Lower leg skin (tissue), 4 donors: ENCODE data around the gene CHPF. TPM values are rescaled to one million over a fixed set of nuclear protein-coding genes. Genes with fewer than 3 reads are reported as not detected.

Experiments
- DNase-seq, 2 donors: peaks; one replicate each; pipeline ENCODE4 v3.0.0-alpha.2; 2019; ENCODE audit warnings: low spot score in 2 of 2
- H3K4me3 ChIP-seq: fragments of 200-600 bp; sonication (generic); 2 replicates; pipeline ENCODE4 v1.5.1; 2017; ENCODE audit warnings: mild to moderate bottlenecking, low read depth; ENCODE audit not compliant: poor library complexity, severe bottlenecking
- POLR2A ChIP-seq, 2 donors: fragments of 450-650 bp; IDR thresholded peaks; one replicate each; pipeline ENCODE4 v1.6.1; 2016 to 2017; ENCODE audit warnings: antibody characterized with exemption in 2 of 2, mild to moderate bottlenecking in 1 of 2, moderate library complexity in 1 of 2
- WGBS, 2 donors: methylation state at CpG; one replicate each; pipeline ENCODE4 v1.1.5; 2018; 5-methylcytosine and 5-hydroxymethylcytosine counted together
- intact Hi-C: fragments of 100-400 bp; cut with DNase I; formaldehyde crosslinking; loops from one replicate; pipeline ENCODE4 v1.15.0; 2023; ENCODE audit warnings: low total_unique reads
- microRNA-seq, 2 donors: library from miRNA; unstranded; fragments of <30 nt; microRNA quantifications; one replicate each; pipeline ENCODE4, GENCODE V29; 2016; ENCODE audit warnings: borderline replicate concordance in 2 of 2, borderline number of aligned reads in 1 of 2
- total RNA-seq, 4 donors: library from RNA; depleted of rRNA; stranded (reverse); fragments of >200 nt; gene quantifications; one replicate each; pipeline ENCODE4 v1.1.0, GENCODE V29; 2016
- TF ChIP-seq, protein P1 (sequence below), 3 donors: fragments of 450-650 bp; IDR thresholded peaks; one replicate each; pipeline ENCODE4 v1.5.1; 2016; ENCODE audit warnings: antibody characterized with exemption in 3 of 3, mild to moderate bottlenecking in 3 of 3, moderate library complexity in 2 of 3

CHPF gene
- total RNA-seq, 4 donors from 2014 or later: 37.8 to 73.1 (median 58.4) TPM

DNA sequence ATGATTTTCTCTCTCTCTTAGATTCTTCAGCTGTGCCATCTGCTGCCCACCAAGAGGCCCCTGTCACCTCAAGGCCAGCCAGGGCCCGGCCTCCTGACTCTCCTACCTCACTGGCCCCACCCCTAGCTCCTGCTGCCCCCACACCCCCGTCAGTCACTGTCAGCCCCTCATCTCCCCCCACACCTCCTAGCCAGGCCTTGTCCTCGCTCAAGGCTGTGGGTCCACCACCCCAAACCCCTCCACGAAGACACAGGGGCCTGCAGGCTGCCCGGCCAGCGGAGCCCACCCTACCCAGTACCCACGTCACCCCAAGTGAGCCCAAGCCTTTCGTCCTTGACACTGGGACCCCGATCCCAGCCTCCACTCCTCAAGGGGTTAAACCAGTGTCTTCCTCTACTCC lies 54.3 kb downstream of the CHPF start:
- no peak overlapping the region for H3K4me3 ChIP-seq
- no peak for DNase-seq
- WGBS, 2 donors: 87 to 93% methylated on average over 9 of the region's 9 CpGs
- TF ChIP-seq POLR2A (IDR thresholded peaks at IDR 0.05): no peak
- TF ChIP-seq, protein P1, sequence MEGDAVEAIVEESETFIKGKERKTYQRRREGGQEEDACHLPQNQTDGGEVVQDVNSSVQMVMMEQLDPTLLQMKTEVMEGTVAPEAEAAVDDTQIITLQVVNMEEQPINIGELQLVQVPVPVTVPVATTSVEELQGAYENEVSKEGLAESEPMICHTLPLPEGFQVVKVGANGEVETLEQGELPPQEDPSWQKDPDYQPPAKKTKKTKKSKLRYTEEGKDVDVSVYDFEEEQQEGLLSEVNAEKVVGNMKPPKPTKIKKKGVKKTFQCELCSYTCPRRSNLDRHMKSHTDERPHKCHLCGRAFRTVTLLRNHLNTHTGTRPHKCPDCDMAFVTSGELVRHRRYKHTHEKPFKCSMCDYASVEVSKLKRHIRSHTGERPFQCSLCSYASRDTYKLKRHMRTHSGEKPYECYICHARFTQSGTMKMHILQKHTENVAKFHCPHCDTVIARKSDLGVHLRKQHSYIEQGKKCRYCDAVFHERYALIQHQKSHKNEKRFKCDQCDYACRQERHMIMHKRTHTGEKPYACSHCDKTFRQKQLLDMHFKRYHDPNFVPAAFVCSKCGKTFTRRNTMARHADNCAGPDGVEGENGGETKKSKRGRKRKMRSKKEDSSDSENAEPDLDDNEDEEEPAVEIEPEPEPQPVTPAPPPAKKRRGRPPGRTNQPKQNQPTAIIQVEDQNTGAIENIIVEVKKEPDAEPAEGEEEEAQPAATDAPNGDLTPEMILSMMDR (IDR thresholded peaks at IDR 0.05): no peak
- intact Hi-C loops: no loop called here

Small RNAs within 50 kb of the gene (microRNA-seq; reads per million reads assigned to microRNA genes)
- 0 reads per million in 2 donors for gene MIR3132

Other genes starting within 250 kb of the CHPF start
- gene PTPRN, start 234.4 kb downstream of the CHPF start, total RNA-seq: under 1 TPM in 1 of 4 donors, not detected in 3; 0.23 TPM
- not detected for gene RESP18, start 211.1 kb downstream of the CHPF start, total RNA-seq
- gene DNPEP, start 155.9 kb downstream of the CHPF start, total RNA-seq: 10 to 100 TPM; 52.7 to 64.0 (median 57.6) TPM
- gene DES, start 125.4 kb downstream of the CHPF start, total RNA-seq: 100 to 1,000 TPM in 1 of 4 donors, 10 to 100 TPM in 3; 19.4 to 163 (median 37.8) TPM
- 10 to 100 TPM in 1 of 4 donors, 1 to 10 TPM in 3; 3.3 to 11.4 (median 5.3) TPM for gene SPEG, start 109.0 kb downstream of the CHPF start, total RNA-seq
- gene GMPPA, start 44.9 kb downstream of the CHPF start, total RNA-seq: 10 to 100 TPM in 3 of 4 donors, 1 to 10 TPM in 1; 5.4 to 29.9 (median 19.8) TPM
- gene ASIC4, start 29.3 kb downstream of the CHPF start, total RNA-seq: under 1 TPM in 1 of 4 donors, not detected in 3; 0.26 TPM
- 1 to 10 TPM in 2 of 4 donors, under 1 TPM in 2; 0.17 to 2.1 (median 1.0) TPM for gene TMEM198, start 219 bp upstream of the CHPF start, total RNA-seq
- 10 to 100 TPM; 34.2 to 52.7 (median 42.7) TPM for gene OBSL1, start 27.7 kb upstream of the CHPF start, total RNA-seq
- 1 to 10 TPM in 1 of 4 donors, under 1 TPM in 2, not detected in 1; 0.58 to 1.4 (median 0.84) TPM for gene INHA, start 28.5 kb upstream of the CHPF start, total RNA-seq
- gene STK11IP, start 54.0 kb upstream of the CHPF start, total RNA-seq: 10 to 100 TPM; 13.3 to 37.8 (median 18.9) TPM
- 1 to 10 TPM in 2 of 4 donors, under 1 TPM in 2; 0.34 to 2.1 (median 0.90) TPM for gene SLC4A3, start 83.8 kb upstream of the CHPF start, total RNA-seq